Smooth muscle cell (in vitro differentiated cells): ENCODE data around the gene LAIR2. TPM values are rescaled to one million over a fixed set of nuclear protein-coding genes. Genes with fewer than 3 reads are reported as not detected.
"Not testable (repeated sequence)": the region's sequence is repeated elsewhere in the genome, so short reads cannot be mapped to it uniquely, and the experiment has no call there.

Experiments
- DNase-seq: peaks from one replicate; lab custom pipeline; 2025; ENCODE audit not compliant: unreplicated experiment; lab: John Stamatoyannopoulos, UW
- H2AFZ ChIP-seq: fragments of 200-600 bp; sonication (generic); 2 replicates; pipeline ENCODE4 v1.6.0; 2016; ENCODE audit warnings: antibody characterized with exemption, low read depth, mild to moderate bottlenecking
- H3F3A ChIP-seq: fragments of 200-600 bp; sonication (generic); 2 replicates; pipeline ENCODE4 v1.6.0; 2017; ENCODE audit warnings: antibody characterized with exemption, low read depth
- H3K27ac ChIP-seq: fragments of 200-600 bp; sonication (generic); 2 replicates; pipeline ENCODE4 v1.5.1; 2016; ENCODE audit warnings: low read depth, mild to moderate bottlenecking
- H3K27me3 ChIP-seq: fragments of 200-600 bp; sonication (generic); 2 replicates; pipeline ENCODE4 v1.6.1; 2016; ENCODE audit warnings: low read depth, mild to moderate bottlenecking
- H3K36me3 ChIP-seq: fragments of 200-600 bp; sonication (generic); 2 replicates; pipeline ENCODE4 v1.5.1; 2016; ENCODE audit warnings: low read depth
- H3K4me1 ChIP-seq: fragments of 200-600 bp; sonication (generic); 2 replicates; pipeline ENCODE4 v1.5.1; 2016; ENCODE audit warnings: low read depth
- H3K4me2 ChIP-seq: fragments of 200-600 bp; sonication (generic); 2 replicates; pipeline ENCODE4 v1.6.0; 2016; ENCODE audit warnings: mild to moderate bottlenecking
- H3K4me3 ChIP-seq: fragments of 200-600 bp; sonication (generic); 2 replicates; pipeline ENCODE4 v1.5.1; 2016; ENCODE audit warnings: mild to moderate bottlenecking
- H3K79me2 ChIP-seq: fragments of 200-600 bp; sonication (generic); 2 replicates; pipeline ENCODE4 v1.6.0; 2016; ENCODE audit warnings: low read depth, mild to moderate bottlenecking
- H3K9ac ChIP-seq: fragments of 200-600 bp; sonication (generic); 2 replicates; pipeline ENCODE4 v1.6.0; 2016; ENCODE audit warnings: low read depth
- H3K9me3 ChIP-seq: fragments of 200-600 bp; sonication (generic); replicated peaks from 2 replicates; pipeline ENCODE4 v1.5.1; 2016; ENCODE audit warnings: low read depth
- H4K20me1 ChIP-seq: fragments of 200-600 bp; sonication (generic); 2 replicates; pipeline ENCODE4 v1.6.0; 2016; ENCODE audit warnings: low read depth
- WGBS: methylation state at CpG from one replicate; pipeline ENCODE4 v1.1.7; 2016; ENCODE audit warnings: low lambda C conversion rate; 5-methylcytosine and 5-hydroxymethylcytosine counted together
- polyA plus RNA-seq: library from polyadenylated mRNA; unstranded; fragments of >200 nt; fragmentation: Nextera tagmentation; extraction: Ambion mirVana; gene quantifications from 2 replicates; pipeline ENCODE4 v1.2.1, GENCODE V29; 2016
- total RNA-seq: library from RNA; depleted of rRNA; stranded (reverse); fragments of >200 nt; gene quantifications from 2 replicates; pipeline ENCODE4 v1.2.3, GENCODE V29; 2014
- TF ChIP-seq, protein P1 (sequence below): fragments of 200-600 bp; sonication (generic); IDR thresholded peaks from 2 replicates; pipeline ENCODE4 v1.5.1; 2017; ENCODE audit warnings: borderline replicate concordance, mild to moderate bottlenecking, antibody characterized with exemption; ENCODE audit not compliant: insufficient read depth, poor library complexity, severe bottlenecking

The LAIR2 gene
- total and polyA plus RNA-seq, 2 experiments from 2014 or later = not detected

GRCh38 chr19:54506079-54506478 is 3.4 kb downstream of the LAIR2 start:
- Histone ChIP-seq H3K4me1 (no peaks in the 10 kb centered on the region), H3K79me2 (no peaks in the 10 kb centered on the region), H3K9me3 (no peaks in the 10 kb centered on the region), H3K4me3 (no peak overlapping the region), H3K36me3 (no peaks in the 10 kb centered on the region), H3F3A (no peaks in the 10 kb centered on the region), H2AFZ (no peak overlapping the region), H3K4me2 (no peak overlapping the region), H3K9ac (no peak overlapping the region), H4K20me1 (no peaks in the 10 kb centered on the region), H3K27ac (no peak overlapping the region), H3K27me3 (no peaks in the 10 kb centered on the region)
- WGBS = 68% methylated on average over 10 of the region's 10 CpGs
- no peak for DNase-seq
- TF ChIP-seq, protein P1, sequence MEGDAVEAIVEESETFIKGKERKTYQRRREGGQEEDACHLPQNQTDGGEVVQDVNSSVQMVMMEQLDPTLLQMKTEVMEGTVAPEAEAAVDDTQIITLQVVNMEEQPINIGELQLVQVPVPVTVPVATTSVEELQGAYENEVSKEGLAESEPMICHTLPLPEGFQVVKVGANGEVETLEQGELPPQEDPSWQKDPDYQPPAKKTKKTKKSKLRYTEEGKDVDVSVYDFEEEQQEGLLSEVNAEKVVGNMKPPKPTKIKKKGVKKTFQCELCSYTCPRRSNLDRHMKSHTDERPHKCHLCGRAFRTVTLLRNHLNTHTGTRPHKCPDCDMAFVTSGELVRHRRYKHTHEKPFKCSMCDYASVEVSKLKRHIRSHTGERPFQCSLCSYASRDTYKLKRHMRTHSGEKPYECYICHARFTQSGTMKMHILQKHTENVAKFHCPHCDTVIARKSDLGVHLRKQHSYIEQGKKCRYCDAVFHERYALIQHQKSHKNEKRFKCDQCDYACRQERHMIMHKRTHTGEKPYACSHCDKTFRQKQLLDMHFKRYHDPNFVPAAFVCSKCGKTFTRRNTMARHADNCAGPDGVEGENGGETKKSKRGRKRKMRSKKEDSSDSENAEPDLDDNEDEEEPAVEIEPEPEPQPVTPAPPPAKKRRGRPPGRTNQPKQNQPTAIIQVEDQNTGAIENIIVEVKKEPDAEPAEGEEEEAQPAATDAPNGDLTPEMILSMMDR = no peak

- H3K9me3 ChIP-seq, DNase-seq, H3F3A ChIP-seq, H3K27me3 ChIP-seq, H3K4me1 ChIP-seq, H3K4me3 ChIP-seq, H4K20me1 ChIP-seq, H3K36me3 ChIP-seq, H3K4me2 ChIP-seq, H3K9ac ChIP-seq, H3K79me2 ChIP-seq, H2AFZ ChIP-seq, H3K27ac ChIP-seq: not testable (repeated sequence)
- 70% methylated on average over 9 of the region's 15 CpGs for WGBS
These were observed 4.5 kb downstream of the LAIR2 start for GRCh38 chr19:54507038-54507717.

GRCh38 chr19:54507824-54508223 is 5.2 kb downstream of the LAIR2 start:
- WGBS = 79% methylated on average over 12 of the region's 12 CpGs
- H4K20me1 ChIP-seq = no peaks in the 10 kb centered on the region
- H3K4me1 ChIP-seq = no peaks in the 10 kb centered on the region
- H3K9ac ChIP-seq = no peak overlapping the region
- DNase-seq = no peak
- H3K4me2 ChIP-seq = no peak overlapping the region
- no peak overlapping the region for H3K4me3 ChIP-seq
- H2AFZ ChIP-seq = no peak overlapping the region
- H3K9me3 ChIP-seq = peaks cover 4% of the 10 kb centered on the region
- no peaks in the 10 kb centered on the region for H3K36me3 ChIP-seq
- TF ChIP-seq, protein P1 = no peak
- H3F3A ChIP-seq = no peaks in the 10 kb centered on the region
- H3K27me3 ChIP-seq = no peaks in the 10 kb centered on the region
- H3K27ac ChIP-seq = no peak overlapping the region
- H3K79me2 ChIP-seq = no peaks in the 10 kb centered on the region

- not testable (repeated sequence) for H3K27ac ChIP-seq, H3K27me3 ChIP-seq, H3F3A ChIP-seq, H3K4me1 ChIP-seq, H3K9ac ChIP-seq, DNase-seq, H3K36me3 ChIP-seq, H3K9me3 ChIP-seq, H3K4me2 ChIP-seq, H3K79me2 ChIP-seq, H4K20me1 ChIP-seq, H2AFZ ChIP-seq, H3K4me3 ChIP-seq
- WGBS = 65% methylated on average over 2 of the region's 3 CpGs
These were observed 5.9 kb downstream of the LAIR2 start for GRCh38 chr19:54508487-54508886.

- not testable (repeated sequence) for H3K4me1 ChIP-seq, H3K36me3 ChIP-seq, H3K27ac ChIP-seq, H3K79me2 ChIP-seq, H3K9me3 ChIP-seq, H3F3A ChIP-seq, H2AFZ ChIP-seq, H3K27me3 ChIP-seq, H3K4me3 ChIP-seq, H4K20me1 ChIP-seq, H3K4me2 ChIP-seq, H3K9ac ChIP-seq, DNase-seq
- WGBS = 61% methylated on average over 16 of the region's 21 CpGs
These were observed 6.7 kb downstream of the LAIR2 start for GRCh38 chr19:54509200-54509940.
